ENCODE data around the gene L3MBTL1. TPM values are rescaled to one million over a fixed set of nuclear protein-coding genes. Genes with fewer than 3 reads are reported as not detected.

The L3MBTL1 gene
- total RNA-seq, 2 donors from 2014 or later: 38.4 to 57.6 TPM

DNA sequence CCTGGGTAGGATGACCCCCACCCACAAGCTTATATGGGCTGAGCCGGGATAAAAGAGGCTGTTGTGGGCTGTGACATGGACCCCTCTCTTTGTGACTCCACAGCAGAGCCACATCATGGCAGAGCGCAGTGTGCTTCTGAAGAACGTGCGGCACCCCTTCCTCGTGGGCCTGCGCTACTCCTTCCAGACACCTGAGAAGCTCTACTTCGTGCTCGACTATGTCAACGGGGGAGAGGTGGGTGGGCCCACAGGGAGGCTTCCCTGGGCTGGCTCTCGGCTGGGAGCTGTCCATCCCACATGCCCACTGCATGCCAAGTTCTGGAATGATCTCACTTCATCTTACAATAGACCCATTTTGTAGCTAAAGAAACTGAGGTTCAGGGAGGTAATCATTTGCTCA is 61.8 kb downstream of the L3MBTL1 start:
- WGBS, 2 experiments (ENCODE audit: insufficient coverage in 1 of 2, insufficient read length in 1 of 2): 93 to 100% methylated on average over 4 to 10 of the region's 10 CpGs
- no peaks in the 10 kb centered on the region for H3K4me1 ChIP-seq (ENCODE audit: control insufficient read depth, insufficient read depth, low read length)
- no peaks in the 10 kb centered on the region for H3K27me3 Mint-ChIP-seq (ENCODE audit: insufficient read depth)
- H3K27me3 ChIP-seq (ENCODE audit: control insufficient read depth, insufficient read depth, low read length, poor library complexity, severe bottlenecking): no peaks in the 10 kb centered on the region
- no peaks in the 10 kb centered on the region for H3K9me3 Mint-ChIP-seq
- no peak overlapping the region for H3K9ac ChIP-seq (ENCODE audit: extremely low read depth, low read length, poor library complexity, severe bottlenecking)
- no peaks in the 10 kb centered on the region for H3K36me3 Mint-ChIP-seq (ENCODE audit: low read depth)
- DNase-seq: no peak
- TF ChIP-seq, protein P1, sequence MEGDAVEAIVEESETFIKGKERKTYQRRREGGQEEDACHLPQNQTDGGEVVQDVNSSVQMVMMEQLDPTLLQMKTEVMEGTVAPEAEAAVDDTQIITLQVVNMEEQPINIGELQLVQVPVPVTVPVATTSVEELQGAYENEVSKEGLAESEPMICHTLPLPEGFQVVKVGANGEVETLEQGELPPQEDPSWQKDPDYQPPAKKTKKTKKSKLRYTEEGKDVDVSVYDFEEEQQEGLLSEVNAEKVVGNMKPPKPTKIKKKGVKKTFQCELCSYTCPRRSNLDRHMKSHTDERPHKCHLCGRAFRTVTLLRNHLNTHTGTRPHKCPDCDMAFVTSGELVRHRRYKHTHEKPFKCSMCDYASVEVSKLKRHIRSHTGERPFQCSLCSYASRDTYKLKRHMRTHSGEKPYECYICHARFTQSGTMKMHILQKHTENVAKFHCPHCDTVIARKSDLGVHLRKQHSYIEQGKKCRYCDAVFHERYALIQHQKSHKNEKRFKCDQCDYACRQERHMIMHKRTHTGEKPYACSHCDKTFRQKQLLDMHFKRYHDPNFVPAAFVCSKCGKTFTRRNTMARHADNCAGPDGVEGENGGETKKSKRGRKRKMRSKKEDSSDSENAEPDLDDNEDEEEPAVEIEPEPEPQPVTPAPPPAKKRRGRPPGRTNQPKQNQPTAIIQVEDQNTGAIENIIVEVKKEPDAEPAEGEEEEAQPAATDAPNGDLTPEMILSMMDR (conservative IDR thresholded peaks at IDR 0.05): no peak
- H3K9me3 ChIP-seq (ENCODE audit: control insufficient read depth, low read length): no peaks in the 10 kb centered on the region
- H3K4me3 Mint-ChIP-seq: no peak overlapping the region
- no peaks in the 10 kb centered on the region for H3K4me1 Mint-ChIP-seq
- no peak overlapping the region for H3K4me3 ChIP-seq (ENCODE audit: low read length)
- no peak overlapping the region for H3K27ac Mint-ChIP-seq
- H3K27ac ChIP-seq (ENCODE audit: low read depth, low read length): no peak overlapping the region
- no peaks in the 10 kb centered on the region for H3K36me3 ChIP-seq (ENCODE audit: control insufficient read depth, insufficient read depth, low read length)

DNA sequence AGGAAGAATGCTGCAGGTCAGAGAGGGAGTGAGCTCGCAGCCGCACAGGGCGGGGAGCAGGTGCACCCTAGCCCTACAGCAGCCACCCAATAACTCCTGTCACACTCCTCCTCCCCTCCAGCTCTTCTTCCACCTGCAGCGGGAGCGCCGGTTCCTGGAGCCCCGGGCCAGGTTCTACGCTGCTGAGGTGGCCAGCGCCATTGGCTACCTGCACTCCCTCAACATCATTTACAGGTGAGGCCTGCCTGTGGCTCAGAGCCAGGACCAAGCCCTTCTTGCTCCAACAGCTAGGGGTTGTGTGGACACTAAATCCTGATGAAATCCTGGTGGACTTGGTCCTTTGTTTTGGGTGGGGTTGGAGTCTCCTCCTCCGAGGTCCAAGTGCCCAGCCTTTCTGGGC is 63.0 kb downstream of the L3MBTL1 start:
- H3K27ac Mint-ChIP-seq: no peak overlapping the region
- H3K27me3 Mint-ChIP-seq (ENCODE audit: insufficient read depth): no peaks in the 10 kb centered on the region
- H3K36me3 Mint-ChIP-seq (ENCODE audit: low read depth): no peaks in the 10 kb centered on the region
- Histone ChIP-seq H3K9ac (ENCODE audit: extremely low read depth, low read length, poor library complexity, severe bottlenecking) (no peak overlapping the region), H3K27ac (ENCODE audit: low read depth, low read length) (no peak overlapping the region), H3K27me3 (ENCODE audit: control insufficient read depth, insufficient read depth, low read length, poor library complexity, severe bottlenecking) (no peaks in the 10 kb centered on the region), H3K4me3 (ENCODE audit: low read length) (no peak overlapping the region), H3K4me1 (ENCODE audit: control insufficient read depth, insufficient read depth, low read length) (no peaks in the 10 kb centered on the region), H3K9me3 (ENCODE audit: control insufficient read depth, low read length) (no peaks in the 10 kb centered on the region), H3K36me3 (ENCODE audit: control insufficient read depth, insufficient read depth, low read length) (no peaks in the 10 kb centered on the region)
- TF ChIP-seq, protein P1 (conservative IDR thresholded peaks at IDR 0.05): no peak
- H3K4me1 Mint-ChIP-seq: no peaks in the 10 kb centered on the region
- 91 to 92% methylated on average over 6 to 10 of the region's 10 CpGs for WGBS, 2 experiments (ENCODE audit: insufficient coverage in 1 of 2, insufficient read length in 1 of 2)
- no peak for DNase-seq
- H3K9me3 Mint-ChIP-seq: no peaks in the 10 kb centered on the region
- H3K4me3 Mint-ChIP-seq: no peak overlapping the region

DNA sequence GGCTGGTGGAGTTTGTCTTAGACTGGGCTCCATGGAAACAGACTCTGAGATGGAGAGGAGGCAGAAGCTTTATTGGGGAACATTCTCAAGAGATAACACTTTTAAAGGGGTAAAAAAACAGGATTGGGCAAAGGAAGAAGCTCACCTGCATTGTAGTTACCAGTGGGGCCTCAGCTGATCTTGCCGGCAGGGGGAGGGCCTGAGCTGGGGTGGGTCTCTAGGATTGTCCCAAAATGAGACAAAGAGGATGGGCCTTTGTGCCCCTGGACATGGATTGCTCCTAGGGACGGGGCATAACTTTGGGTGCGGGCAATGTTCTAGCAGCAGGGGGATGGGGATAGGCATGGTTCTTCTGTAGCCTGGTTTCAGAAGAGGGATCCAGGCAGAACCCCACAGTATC is 63.8 kb downstream of the L3MBTL1 start:
- Mint-ChIP-seq H3K27ac (no peak overlapping the region), H3K4me1 (no peaks in the 10 kb centered on the region), H3K27me3 (ENCODE audit: insufficient read depth) (no peaks in the 10 kb centered on the region), H3K9me3 (no peaks in the 10 kb centered on the region), H3K4me3 (no peak overlapping the region), H3K36me3 (ENCODE audit: low read depth) (no peaks in the 10 kb centered on the region)
- Histone ChIP-seq H3K27me3 (ENCODE audit: control insufficient read depth, insufficient read depth, low read length, poor library complexity, severe bottlenecking) (no peaks in the 10 kb centered on the region), H3K36me3 (ENCODE audit: control insufficient read depth, insufficient read depth, low read length) (no peaks in the 10 kb centered on the region), H3K9ac (ENCODE audit: extremely low read depth, low read length, poor library complexity, severe bottlenecking) (no peak overlapping the region), H3K4me1 (ENCODE audit: control insufficient read depth, insufficient read depth, low read length) (no peaks in the 10 kb centered on the region), H3K4me3 (ENCODE audit: low read length) (no peak overlapping the region), H3K27ac (ENCODE audit: low read depth, low read length) (no peak overlapping the region), H3K9me3 (ENCODE audit: control insufficient read depth, low read length) (no peaks in the 10 kb centered on the region)
- TF ChIP-seq, protein P1 (conservative IDR thresholded peaks at IDR 0.05): no peak
- WGBS, 2 experiments (ENCODE audit: insufficient coverage in 1 of 2, insufficient read length in 1 of 2): 92 to 100% methylated on average over 3 of the region's 3 CpGs
- DNase-seq: no peak

Data from endodermal cell (in vitro differentiated cells).